Measurements from ENCODE around the gene LY86.

DNA sequence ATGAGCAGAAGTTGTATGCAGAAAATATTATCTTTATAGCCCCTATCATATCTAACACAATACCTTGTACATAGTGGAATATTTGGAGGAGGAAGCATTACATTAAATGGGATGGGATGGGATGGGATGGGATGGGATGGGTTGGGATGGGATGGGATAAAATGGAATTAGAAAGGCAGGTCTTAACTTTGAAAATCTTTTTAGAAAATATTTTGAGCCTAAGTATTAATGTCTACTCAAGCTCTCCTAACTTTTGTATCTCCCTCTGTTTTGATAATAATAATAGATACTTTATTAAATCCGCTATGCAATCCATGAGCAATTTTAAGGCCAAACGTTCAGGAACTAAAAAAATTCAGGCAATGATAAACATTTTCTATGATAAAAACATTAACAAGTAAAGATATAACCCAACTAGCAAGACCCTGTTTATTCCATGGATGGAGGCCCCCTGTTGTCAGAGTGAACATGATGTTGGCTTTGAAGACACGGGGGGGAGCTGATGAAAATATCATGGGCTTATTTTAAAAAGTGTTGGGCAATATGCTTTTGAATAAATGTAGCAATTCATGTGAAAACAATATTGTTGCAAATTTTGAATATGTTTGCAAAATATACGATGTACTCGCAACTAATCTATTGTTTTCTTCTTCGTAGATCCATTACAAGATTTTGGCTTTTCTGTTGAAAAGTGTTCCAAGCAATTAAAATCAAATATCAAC is 35.9 kb downstream of the LY86 start:
- TF ChIP-seq ZNF232 (CRISPR knock-in tag; IDR thresholded peaks at IDR 0.05) (no peak), TEAD1 (CRISPR knock-in tag; IDR thresholded peaks at IDR 0.05) (no peak)
- TF ChIP-seq, protein P1, sequence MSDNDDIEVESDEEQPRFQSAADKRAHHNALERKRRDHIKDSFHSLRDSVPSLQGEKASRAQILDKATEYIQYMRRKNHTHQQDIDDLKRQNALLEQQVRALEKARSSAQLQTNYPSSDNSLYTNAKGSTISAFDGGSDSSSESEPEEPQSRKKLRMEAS (CRISPR knock-in tag; IDR thresholded peaks at IDR 0.05) = no peak

All from WTC11 (cell line).